ENCODE data around the gene INPP5A.

DNA sequence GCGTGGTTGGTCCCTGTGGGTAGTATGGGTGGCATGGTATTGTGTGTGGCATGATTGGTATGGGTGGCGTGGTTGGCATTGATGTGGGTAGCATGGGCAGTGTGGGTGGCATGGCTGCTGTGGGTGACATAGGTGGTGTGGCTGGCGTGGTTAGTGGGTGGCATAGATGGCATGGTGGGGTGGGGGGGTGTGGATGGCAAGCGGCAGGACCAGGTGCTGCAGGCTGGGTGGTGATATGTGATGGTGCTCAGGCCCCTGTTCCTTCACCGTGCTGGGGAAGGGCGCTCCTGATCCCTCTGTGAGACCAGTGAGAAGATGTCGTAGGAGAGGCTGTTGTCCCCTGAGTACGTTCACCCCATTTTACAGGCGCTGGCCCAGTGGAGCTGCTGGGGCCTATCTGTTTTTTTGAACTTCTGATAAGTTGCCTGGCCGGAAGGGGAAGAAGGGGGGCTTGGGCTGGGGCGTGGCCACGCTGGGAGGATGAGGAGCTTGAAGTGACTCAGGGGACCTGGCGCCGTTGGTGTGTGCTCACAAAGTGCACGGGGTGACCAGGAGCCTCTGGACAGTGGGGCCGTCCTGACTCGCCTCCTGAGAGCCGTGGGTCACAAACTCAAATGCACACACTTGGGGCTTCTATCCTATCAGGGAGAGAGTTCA is 17.5 kb downstream of the INPP5A start:
- TF ChIP-seq CSDC2 (CRISPR knock-in tag; IDR thresholded peaks at IDR 0.05): no peak
- TF ChIP-seq TCF4 (CRISPR knock-in tag; IDR thresholded peaks at IDR 0.05; ENCODE audit: borderline replicate concordance): no peak

All from SK-N-SH treated with all-trans-retinoic acid at 6 μM for 48 hours (cell line).